SK-N-SH (cell line): ENCODE measurements around the gene FAM83E. TPM values are rescaled to one million over a fixed set of nuclear protein-coding genes. Genes with fewer than 3 reads are reported as not detected.

Source experiments
- CTCF ChIA-PET: fragments of 300-600, 350-600 bp; formaldehyde crosslinking; extraction: SDS; loops from one replicate; lab custom pipeline; 2021; lab: Yijun Ruan, JAX
- POLR2A ChIA-PET: fragments of 350-600 bp; sonication (Branson Sonifier 250); formaldehyde crosslinking; extraction: SDS; loops from one replicate; lab custom pipeline; 2020; ENCODE audit warnings: antibody characterized with exemption, inconsistent platforms; lab: Yijun Ruan, JAX
- DNase-seq: peaks from one replicate; pipeline ENCODE4 v3.0.0; 2012
- H2AFZ ChIP-seq: fragments of 200-600 bp; sonication (generic); 2 replicates; pipeline ENCODE4 v1.8.1; 2016; ENCODE audit warnings: antibody characterized with exemption, mild to moderate bottlenecking, low read depth
- H3F3A ChIP-seq: fragments of 200-600 bp; sonication (generic); replicated peaks from 2 replicates; pipeline ENCODE3; 2016; ENCODE audit warnings: antibody characterized with exemption, mild to moderate bottlenecking; ENCODE audit not compliant: insufficient read depth
- H3K27ac ChIP-seq, 2 experiments: fragments of 200-500 bp in 1 of 2; fragments of 200-600 bp in 1 of 2; sonication (Bioruptor generic) in 1 of 2; sonication (generic), shearing (Covaris generic) in 1 of 2; 2 replicates each; pipeline versions ENCODE4 v1.5.1 to v1.6.1; 2014 to 2016; ENCODE audit warnings: low read depth in 2 of 2, inconsistent platforms in 1 of 2, low read length in 1 of 2, mild to moderate bottlenecking in 1 of 2, mixed read lengths in 1 of 2
- H3K27me3 ChIP-seq: fragments of 200-600 bp; sonication (generic), shearing (Covaris generic); 2 replicates; pipeline ENCODE4 v1.6.1; 2016; ENCODE audit warnings: mixed run types; ENCODE audit not compliant: insufficient read depth
- H3K36me3 ChIP-seq, 2 experiments: fragments of 200-500 bp in 1 of 2; fragments of 200-600 bp in 1 of 2; sonication (Bioruptor generic) in 1 of 2; sonication (generic) in 1 of 2; replicated peaks in 1 of 2; 2 replicates each; pipeline versions ENCODE3 to v1.5.1; 2014 to 2016; ENCODE audit warnings: low read length in 1 of 2, mild to moderate bottlenecking in 1 of 2; ENCODE audit not compliant: insufficient read depth in 2 of 2, control insufficient read depth in 1 of 2
- H3K4me1 ChIP-seq, 2 experiments: fragments of 200-500 bp in 1 of 2; fragments of 200-600 bp in 1 of 2; sonication (Bioruptor generic) in 1 of 2; sonication (generic), shearing (Covaris generic) in 1 of 2; 2 replicates each; pipeline versions ENCODE4 v1.5.1 to v1.6.1; 2014 to 2016; ENCODE audit warnings: low read depth in 1 of 2, low read length in 1 of 2, mixed run types in 1 of 2; ENCODE audit not compliant: insufficient read depth in 2 of 2, control insufficient read depth in 1 of 2
- H3K4me2 ChIP-seq: fragments of 200-600 bp; sonication (generic), shearing (Covaris generic); 2 replicates; pipeline ENCODE4 v1.6.1; 2017; ENCODE audit warnings: mixed run types
- H3K4me3 ChIP-seq, 2 experiments: fragments of 200-500 bp in 1 of 2; fragments of 200-600 bp in 1 of 2; sonication (Bioruptor generic) in 1 of 2; sonication (generic), shearing (Covaris generic) in 1 of 2; 2 replicates each; pipeline versions ENCODE4 v1.5.1 to v1.8.1; 2014 to 2016; ENCODE audit warnings: low read depth in 2 of 2, inconsistent platforms in 1 of 2, low read length in 1 of 2, mild to moderate bottlenecking in 1 of 2, mixed read lengths in 1 of 2, moderate library complexity in 1 of 2
- H3K79me2 ChIP-seq: fragments of 200-600 bp; sonication (generic); 2 replicates; pipeline ENCODE4 v1.8.1; 2017; ENCODE audit warnings: mild to moderate bottlenecking; ENCODE audit not compliant: insufficient read depth
- H3K9ac ChIP-seq: fragments of 200-600 bp; sonication (generic); 2 replicates; pipeline ENCODE4 v1.6.1; 2017; ENCODE audit warnings: mixed run types
- H3K9me2 ChIP-seq: fragments of 200-600 bp; sonication (generic); 2 replicates; pipeline ENCODE4 v1.6.1; 2017; ENCODE audit warnings: mixed run types
- H3K9me3 ChIP-seq: fragments of 200-600 bp; sonication (generic); 2 replicates; pipeline ENCODE4 v1.6.1; 2017; ENCODE audit warnings: mixed run types, mild to moderate bottlenecking, moderate library complexity
- H4K20me1 ChIP-seq: fragments of 200-600 bp; sonication (generic); 2 replicates; pipeline ENCODE4 v1.6.1; 2017; ENCODE audit warnings: mild to moderate bottlenecking, mixed run types; ENCODE audit not compliant: insufficient read depth
- CTCF ChIP-seq: fragments of 200-600 bp; sonication (generic); IDR thresholded peaks from 2 replicates; pipeline ENCODE4 v1.6.1; 2017; ENCODE audit warnings: antibody characterized with exemption, mild to moderate bottlenecking, moderate library complexity
- FOXM1 ChIP-seq: IDR thresholded peaks from 2 replicates; pipeline ENCODE4 v1.4.0; 2012; ENCODE audit warnings: low read depth, mild to moderate bottlenecking
- JUND ChIP-seq: IDR thresholded peaks from 2 replicates; pipeline ENCODE4 v1.4.0; 2012
- NFIC ChIP-seq: IDR thresholded peaks from 2 replicates; pipeline ENCODE4 v1.4.0; 2012; ENCODE audit warnings: borderline replicate concordance
- SIN3A ChIP-seq: IDR thresholded peaks from 2 replicates; pipeline ENCODE4 v1.6.1; 2012; ENCODE audit warnings: low read depth, mild to moderate bottlenecking, low read length, moderate library complexity, borderline replicate concordance
- WGBS: methylation state at CpG from one replicate; pipeline ENCODE4 v1.1.6; 2017; ENCODE audit warnings: low lambda C conversion rate; 5-methylcytosine and 5-hydroxymethylcytosine counted together
- polyA plus RNA-seq, 3 experiments: library from polyadenylated mRNA; depleted of rRNA; stranded (reverse); fragments of >200 nt; gene quantifications; 2 replicates each; pipeline ENCODE4 v1.2.3, GENCODE V29; 2012
- TF ChIP-seq, protein P1 (sequence below): IDR thresholded peaks from 2 replicates; pipeline ENCODE4; 2012
- TF ChIP-seq, protein P2 (sequence below): IDR thresholded peaks from 2 replicates; pipeline ENCODE4 v1.6.1; 2012; ENCODE audit warnings: mild to moderate bottlenecking, low read depth, low read length, moderate library complexity
- TF ChIP-seq, protein P3 (sequence below): IDR thresholded peaks from 2 replicates; pipeline ENCODE4 v1.4.0; 2012; ENCODE audit warnings: low read depth, borderline replicate concordance

FAM83E gene
- polyA plus RNA-seq, 1 of the 3 experiments (the other 2 are of a cell fraction) = 0.44 TPM

DNA sequence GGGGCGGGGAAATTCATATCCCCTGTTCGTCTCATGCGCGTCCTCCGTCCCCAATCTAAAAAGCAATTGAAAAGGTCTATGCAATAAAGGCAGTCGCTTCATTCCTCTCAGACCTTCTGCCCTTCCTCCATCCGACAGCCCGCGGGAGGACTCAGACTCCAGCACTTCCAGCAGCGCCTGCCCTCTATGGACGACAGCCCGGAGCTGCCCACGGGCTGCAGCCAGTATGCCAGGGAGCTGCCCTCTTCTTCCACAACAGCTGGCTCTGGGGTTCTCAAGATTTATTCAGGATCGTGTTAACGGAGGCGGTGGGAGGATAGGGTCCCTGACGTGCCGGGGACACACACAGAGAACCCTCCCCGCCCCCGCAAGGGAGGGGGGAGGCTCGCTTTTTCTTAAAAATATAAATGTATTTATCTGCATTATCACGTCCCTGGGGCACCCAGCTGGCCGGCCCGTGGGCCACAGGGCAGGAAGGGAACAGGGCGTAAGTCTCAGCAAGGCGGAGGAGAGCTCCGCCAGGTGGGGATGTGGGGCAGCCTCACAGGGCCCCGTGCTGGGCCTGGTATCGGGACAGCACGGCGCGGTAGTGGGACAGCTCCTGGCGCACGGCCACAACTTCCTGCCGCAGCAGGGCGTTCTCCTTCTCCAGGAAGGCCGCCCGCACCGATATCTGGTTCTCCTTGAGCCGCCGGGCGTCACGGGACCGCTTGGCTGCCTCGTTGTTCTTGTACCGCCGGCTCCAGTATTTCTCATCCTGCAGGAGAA, 15.6 kb upstream of the FAM83E start:
- ChIA-PET POLR2A (interaction anchor here (0.7 to 1.3 kb wide), 3 partner anchors 11 to 90 kb away, joined by 3 read pairs; partner anchors contain the start of genes RPL18 and SPHK2), CTCF (no interaction called here)
- no peak for DNase-seq
- H3K79me2 ChIP-seq = no peaks in the 10 kb centered on the region; the same call in 1 of the 2 replicates
- H3K4me2 ChIP-seq = no peak overlapping the region
- H3K9ac ChIP-seq = no peak overlapping the region
- no peaks in the 10 kb centered on the region for H3K27me3 ChIP-seq
- H3K4me1 ChIP-seq = peaks cover 25 to 27% of the 10 kb centered on the region in 2 experiments
- H4K20me1 ChIP-seq = no peaks in the 10 kb centered on the region
- no peaks in the 10 kb centered on the region for H3K9me3 ChIP-seq
- H2AFZ ChIP-seq = no peak overlapping the region
- no peak overlapping the region for H3K4me3 ChIP-seq
- H3K27ac ChIP-seq = no peak overlapping the region
- peaks cover 16% of the 10 kb centered on the region for H3F3A ChIP-seq
- H3K9me2 ChIP-seq = no peaks in the 10 kb centered on the region
- 89% methylated on average over 40 of the region's 47 CpGs for WGBS
- TF ChIP-seq JUND = no peak
- TF ChIP-seq, protein P1, sequence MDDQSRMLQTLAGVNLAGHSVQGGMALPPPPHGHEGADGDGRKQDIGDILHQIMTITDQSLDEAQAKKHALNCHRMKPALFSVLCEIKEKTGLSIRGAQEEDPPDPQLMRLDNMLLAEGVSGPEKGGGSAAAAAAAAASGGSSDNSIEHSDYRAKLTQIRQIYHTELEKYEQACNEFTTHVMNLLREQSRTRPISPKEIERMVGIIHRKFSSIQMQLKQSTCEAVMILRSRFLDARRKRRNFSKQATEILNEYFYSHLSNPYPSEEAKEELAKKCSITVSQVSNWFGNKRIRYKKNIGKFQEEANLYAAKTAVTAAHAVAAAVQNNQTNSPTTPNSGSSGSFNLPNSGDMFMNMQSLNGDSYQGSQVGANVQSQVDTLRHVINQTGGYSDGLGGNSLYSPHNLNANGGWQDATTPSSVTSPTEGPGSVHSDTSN = 0 out of 2 replicates have a peak, but pooled peaks have one; percentile 0
- H3K36me3 ChIP-seq = peaks cover 17 to 25% of the 10 kb centered on the region in 2 experiments

DNA sequence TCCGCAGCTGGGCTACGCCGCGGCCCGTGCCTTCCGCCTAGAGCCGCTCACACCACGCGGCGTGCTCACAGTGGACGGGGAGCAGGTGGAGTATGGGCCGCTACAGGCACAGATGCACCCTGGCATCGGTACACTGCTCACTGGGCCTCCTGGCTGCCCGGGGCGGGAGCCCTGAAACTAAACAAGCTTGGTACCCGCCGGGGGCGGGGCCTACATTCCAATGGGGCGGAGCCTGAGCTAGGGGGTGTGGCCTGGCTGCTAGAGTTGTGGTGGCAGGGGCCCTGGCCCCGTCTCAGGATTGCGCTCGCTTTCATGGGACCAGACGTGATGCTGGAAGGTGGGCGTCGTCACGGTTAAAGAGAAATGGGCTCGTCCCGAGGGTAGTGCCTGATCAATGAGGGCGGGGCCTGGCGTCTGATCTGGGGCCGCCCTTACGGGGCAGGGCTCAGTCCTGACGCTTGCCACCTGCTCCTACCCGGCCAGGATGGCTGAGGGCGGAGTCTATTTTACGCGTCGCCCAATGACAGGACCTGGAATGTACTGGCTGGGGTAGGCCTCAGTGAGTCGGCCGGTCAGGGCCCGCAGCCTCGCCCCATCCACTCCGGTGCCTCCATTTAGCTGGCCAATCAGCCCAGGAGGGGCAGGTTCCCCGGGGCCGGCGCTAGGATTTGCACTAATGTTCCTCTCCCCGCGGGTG, 14.9 kb upstream of the FAM83E start:
- POLR2A ChIA-PET = interaction anchor here (0.7 to 1.3 kb wide), 3 partner anchors 11 to 91 kb away, joined by 3 read pairs; partner anchors contain the start of genes RPL18 and SPHK2
- H3K4me3 ChIP-seq = no peak overlapping the region

DNA sequence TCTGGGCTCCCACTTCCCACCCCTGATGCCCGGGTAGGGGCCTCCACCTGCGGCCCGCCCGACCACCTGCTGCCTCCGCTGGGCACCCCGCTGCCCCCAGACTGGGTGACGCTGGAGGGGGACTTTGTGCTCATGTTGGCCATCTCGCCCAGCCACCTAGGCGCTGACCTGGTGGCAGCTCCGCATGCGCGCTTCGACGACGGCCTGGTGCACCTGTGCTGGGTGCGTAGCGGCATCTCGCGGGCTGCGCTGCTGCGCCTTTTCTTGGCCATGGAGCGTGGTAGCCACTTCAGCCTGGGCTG, 14.4 kb upstream of the FAM83E start:
- H3K79me2 ChIP-seq = peaks cover 3% of the 10 kb centered on the region; the same call in 1 of the 2 replicates
- peaks cover 17 to 26% of the 10 kb centered on the region in 2 experiments; a peak in 3 of 4 replicates for H3K4me1 ChIP-seq
- DNase-seq = no peak
- H3K9me3 ChIP-seq = no peaks in the 10 kb centered on the region
- ChIA-PET POLR2A (interaction anchor here (1.1 to 1.3 kb wide), 2 partner anchors 10 to 91 kb away, joined by 3 read pairs; partner anchors contain the start of genes RPL18 and SPHK2), CTCF (no interaction called here)
- no peak overlapping the region for H3K4me2 ChIP-seq
- no peak overlapping the region for H3K9ac ChIP-seq
- no peak overlapping the region for H3K4me3 ChIP-seq
- no peaks in the 10 kb centered on the region for H4K20me1 ChIP-seq
- H3K36me3 ChIP-seq = peaks cover 17 to 25% of the 10 kb centered on the region in 2 experiments
- no peaks in the 10 kb centered on the region for H3K9me2 ChIP-seq
- WGBS = 99% methylated on average over 10 of the region's 22 CpGs
- H2AFZ ChIP-seq = no peak overlapping the region
- H3F3A ChIP-seq = peaks cover 10% of the 10 kb centered on the region
- no peaks in the 10 kb centered on the region for H3K27me3 ChIP-seq
- H3K27ac ChIP-seq = no peak overlapping the region
- TF ChIP-seq, protein P2, sequence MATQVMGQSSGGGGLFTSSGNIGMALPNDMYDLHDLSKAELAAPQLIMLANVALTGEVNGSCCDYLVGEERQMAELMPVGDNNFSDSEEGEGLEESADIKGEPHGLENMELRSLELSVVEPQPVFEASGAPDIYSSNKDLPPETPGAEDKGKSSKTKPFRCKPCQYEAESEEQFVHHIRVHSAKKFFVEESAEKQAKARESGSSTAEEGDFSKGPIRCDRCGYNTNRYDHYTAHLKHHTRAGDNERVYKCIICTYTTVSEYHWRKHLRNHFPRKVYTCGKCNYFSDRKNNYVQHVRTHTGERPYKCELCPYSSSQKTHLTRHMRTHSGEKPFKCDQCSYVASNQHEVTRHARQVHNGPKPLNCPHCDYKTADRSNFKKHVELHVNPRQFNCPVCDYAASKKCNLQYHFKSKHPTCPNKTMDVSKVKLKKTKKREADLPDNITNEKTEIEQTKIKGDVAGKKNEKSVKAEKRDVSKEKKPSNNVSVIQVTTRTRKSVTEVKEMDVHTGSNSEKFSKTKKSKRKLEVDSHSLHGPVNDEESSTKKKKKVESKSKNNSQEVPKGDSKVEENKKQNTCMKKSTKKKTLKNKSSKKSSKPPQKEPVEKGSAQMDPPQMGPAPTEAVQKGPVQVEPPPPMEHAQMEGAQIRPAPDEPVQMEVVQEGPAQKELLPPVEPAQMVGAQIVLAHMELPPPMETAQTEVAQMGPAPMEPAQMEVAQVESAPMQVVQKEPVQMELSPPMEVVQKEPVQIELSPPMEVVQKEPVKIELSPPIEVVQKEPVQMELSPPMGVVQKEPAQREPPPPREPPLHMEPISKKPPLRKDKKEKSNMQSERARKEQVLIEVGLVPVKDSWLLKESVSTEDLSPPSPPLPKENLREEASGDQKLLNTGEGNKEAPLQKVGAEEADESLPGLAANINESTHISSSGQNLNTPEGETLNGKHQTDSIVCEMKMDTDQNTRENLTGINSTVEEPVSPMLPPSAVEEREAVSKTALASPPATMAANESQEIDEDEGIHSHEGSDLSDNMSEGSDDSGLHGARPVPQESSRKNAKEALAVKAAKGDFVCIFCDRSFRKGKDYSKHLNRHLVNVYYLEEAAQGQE = no peak
- TF ChIP-seq CTCF = no peak
- TF ChIP-seq, protein P3, sequence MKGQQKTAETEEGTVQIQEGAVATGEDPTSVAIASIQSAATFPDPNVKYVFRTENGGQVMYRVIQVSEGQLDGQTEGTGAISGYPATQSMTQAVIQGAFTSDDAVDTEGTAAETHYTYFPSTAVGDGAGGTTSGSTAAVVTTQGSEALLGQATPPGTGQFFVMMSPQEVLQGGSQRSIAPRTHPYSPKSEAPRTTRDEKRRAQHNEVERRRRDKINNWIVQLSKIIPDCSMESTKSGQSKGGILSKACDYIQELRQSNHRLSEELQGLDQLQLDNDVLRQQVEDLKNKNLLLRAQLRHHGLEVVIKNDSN = no peak

More for the DNA sequence above, 14.9 kb upstream of the FAM83E start:
- no peak overlapping the region for H2AFZ ChIP-seq
- H3K9ac ChIP-seq = no peak overlapping the region
- no peak overlapping the region for H3K27ac ChIP-seq
- peaks cover 3% of the 10 kb centered on the region; the same call in 1 of the 2 replicates for H3K79me2 ChIP-seq
- peaks cover 20 to 28% of the 10 kb centered on the region in 2 experiments; a peak in 3 of 4 replicates for H3K4me1 ChIP-seq
- H3K36me3 ChIP-seq = peaks cover 17 to 25% of the 10 kb centered on the region in 2 experiments
- H3K9me3 ChIP-seq = no peaks in the 10 kb centered on the region
- H3F3A ChIP-seq = peaks cover 11% of the 10 kb centered on the region
- CTCF ChIA-PET = no interaction called here
- no peaks in the 10 kb centered on the region for H3K9me2 ChIP-seq
- TF ChIP-seq NFIC (no peak), SIN3A (no peak), FOXM1 (no peak)
- TF ChIP-seq, protein P1 = 0 out of 2 replicates have a peak, but pooled peaks have one; percentile 5
- TF ChIP-seq, all 33 proteins: peak for 1
- Histone ChIP-seq H4K20me1 (no peaks in the 10 kb centered on the region), H3K27me3 (no peaks in the 10 kb centered on the region), H3K4me2 (no peak overlapping the region)
- 93% methylated on average over 31 of the region's 48 CpGs for WGBS
- peak; percentile 71 for DNase-seq
